Ascending aorta (tissue), 2 donors: Measurements from ENCODE around the gene SS18L1. TPM values are rescaled to one million over a fixed set of nuclear protein-coding genes. Genes with fewer than 3 reads are reported as not detected.

Experiments used
- DNase-seq, 2 donors: peaks; one replicate each; pipeline ENCODE4 v3.0.0-alpha.2; 2019; ENCODE audit warnings: low spot score in 2 of 2
- H3K27ac ChIP-seq, 2 donors: fragments of 200-600 bp; sonication (generic); one replicate each; pipeline ENCODE4 v1.5.1; 2016 to 2017; ENCODE audit warnings: mild to moderate bottlenecking in 1 of 2
- H3K27me3 ChIP-seq: fragments of 200-600 bp; sonication (generic); one replicate; pipeline ENCODE4 v1.5.1; 2017
- H3K36me3 ChIP-seq, 2 donors: fragments of 200-600 bp; sonication (generic); one replicate each; pipeline ENCODE4 v1.5.1; 2016
- H3K4me1 ChIP-seq, 2 donors: fragments of 200-600 bp; sonication (generic); one replicate each; pipeline ENCODE4 v1.5.1; 2016 to 2017; ENCODE audit warnings: mild to moderate bottlenecking in 1 of 2
- H3K4me3 ChIP-seq, 2 donors: fragments of 200-600 bp; sonication (generic); one replicate each; pipeline ENCODE4 v1.5.1; 2016 to 2017; ENCODE audit warnings: mild to moderate bottlenecking in 1 of 2
- H3K9me3 ChIP-seq, 2 donors: fragments of 200-600 bp; sonication (generic); one replicate each; pipeline ENCODE4 v1.5.1; 2016
- CTCF ChIP-seq, 3 experiments: fragments of 200-600 bp in 2 of 3; fragments of 450-650 bp in 1 of 3; sonication (generic) in 2 of 3; IDR thresholded peaks; one replicate each; pipeline ENCODE4 v1.5.1; 2016 to 2019; ENCODE audit warnings: antibody characterized with exemption in 3 of 3, mild to moderate bottlenecking in 1 of 3, moderate library complexity in 1 of 3
- intact Hi-C: fragments of 100-400 bp; cut with DNase I; formaldehyde crosslinking; loops from one replicate; pipeline ENCODE4 v1.15.1; 2023
- total RNA-seq: library from RNA; depleted of rRNA; stranded (reverse); fragments of >200 nt; gene quantifications from one replicate; pipeline ENCODE4 v1.1.0, GENCODE V29; 2016

Gene SS18L1
- total RNA-seq, 1 donor from 2014 or later: 39.8 TPM

- no peak for TF ChIP-seq CTCF (IDR thresholded peaks at IDR 0.05)
- Histone ChIP-seq H3K9me3 (no peaks in the 10 kb centered on the region), H3K27me3 (no peaks in the 10 kb centered on the region), H3K4me1 (peaks cover 3 to 19% of the 10 kb centered on the region in 2 donors), H3K27ac (peak overlapping the region; percentile 87 to 97), H3K36me3 (no peaks in the 10 kb centered on the region), H3K4me3 (peak overlapping the region; percentile 84 to 88)
- DNase-seq: no peak
- intact Hi-C loops: loop anchor here (2.0 to 10.0 kb wide), 4 partner anchors 61 to 224 kb away; partner anchors contain the start of genes CABLES2, LSM14B, RPS21 and TAF4
Measured at GRCh38 chr20:62183426-62184142, 40.0 kb downstream of the SS18L1 start.

DNA sequence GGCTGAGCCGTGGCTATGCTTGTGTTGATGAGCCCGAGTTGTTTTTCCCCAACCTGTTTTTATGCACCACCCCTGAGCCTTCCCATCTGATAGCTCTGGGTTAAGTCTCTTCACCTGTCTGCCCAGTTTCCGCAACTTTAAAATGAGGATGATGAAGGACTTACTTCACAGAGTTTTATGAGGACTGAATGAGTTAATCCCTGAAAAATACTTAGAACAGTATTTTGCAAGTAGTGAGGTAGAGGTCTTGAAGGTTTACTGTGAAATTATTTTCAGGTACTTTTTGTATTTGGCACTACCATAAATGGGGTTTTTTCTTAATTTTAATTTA lies 42.5 kb downstream of the SS18L1 start:
- H3K4me3 ChIP-seq: no peak overlapping the region
- no peak for TF ChIP-seq CTCF (IDR thresholded peaks at IDR 0.05)
- no peaks in the 10 kb centered on the region for H3K9me3 ChIP-seq
- intact Hi-C loops: loop anchor here (10.0 kb wide), 1 partner anchor 199 kb away; the partner anchor contains the start of gene RPS21
- H3K27ac ChIP-seq: no peak overlapping the region
- H3K27me3 ChIP-seq: no peaks in the 10 kb centered on the region
- no peak for DNase-seq
- peaks cover 3 to 19% of the 10 kb centered on the region in 2 donors for H3K4me1 ChIP-seq
- peaks cover 14 to 15% of the 10 kb centered on the region in 2 donors for H3K36me3 ChIP-seq

GRCh38 chr20:62186887-62187866 lies 43.6 kb downstream of the SS18L1 start:
- no peak for DNase-seq
- Histone ChIP-seq H3K4me3 (no peak overlapping the region), H3K27ac (peak overlapping the region in 1 of 2 donors; percentile 48), H3K27me3 (no peaks in the 10 kb centered on the region), H3K36me3 (peaks cover 15 to 17% of the 10 kb centered on the region in 2 donors), H3K4me1 (peaks cover 3 to 16% of the 10 kb centered on the region in 2 donors), H3K9me3 (no peaks in the 10 kb centered on the region)
- intact Hi-C loops: loop anchor here (10.0 kb wide), 1 partner anchor 198 kb away; the partner anchor contains the start of gene RPS21
- TF ChIP-seq CTCF (IDR thresholded peaks at IDR 0.05): no peak

DNA sequence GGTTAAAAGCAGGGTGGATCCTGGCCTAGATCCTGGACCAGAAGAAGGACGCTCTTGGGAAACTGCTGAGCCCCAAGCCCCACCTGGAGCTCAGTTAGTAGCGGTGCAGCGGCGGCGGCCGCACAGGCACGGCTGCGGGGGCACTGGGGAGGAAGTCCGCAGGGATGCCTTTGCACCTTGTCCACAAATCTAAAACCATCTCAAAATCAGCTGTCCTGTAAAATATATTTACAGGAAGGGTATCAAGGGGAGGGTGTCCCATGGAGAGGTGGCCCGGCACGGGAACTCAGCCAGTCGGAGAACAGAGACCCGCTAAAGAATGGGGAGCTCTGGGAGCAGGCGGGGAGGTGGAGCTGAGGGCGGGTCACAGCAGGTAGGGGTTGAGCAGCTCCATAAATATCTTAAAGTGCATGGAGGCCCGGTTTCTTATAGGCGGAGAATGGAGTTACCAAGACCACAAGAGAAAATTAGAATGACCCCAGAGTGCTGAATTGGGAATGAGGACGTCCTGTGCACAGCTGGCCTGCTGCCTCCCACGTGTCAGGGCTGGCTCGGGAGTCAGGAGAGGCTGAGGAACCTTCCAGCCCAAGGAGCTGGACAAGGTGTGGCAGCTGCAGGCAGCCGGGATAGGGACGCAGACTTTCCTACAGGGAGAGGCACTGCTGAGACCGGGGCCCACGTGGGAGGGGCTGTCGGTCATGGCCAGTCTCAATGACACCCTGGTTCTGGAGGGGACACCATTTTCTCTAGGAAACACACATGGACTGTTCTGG lies 47.3 kb downstream of the SS18L1 start:
- no peak overlapping the region for H3K27ac ChIP-seq
- no peaks in the 10 kb centered on the region for H3K27me3 ChIP-seq
- no peaks in the 10 kb centered on the region for H3K9me3 ChIP-seq
- TF ChIP-seq CTCF (IDR thresholded peaks at IDR 0.05): no peak
- peaks cover 24 to 32% of the 10 kb centered on the region in 2 donors for H3K36me3 ChIP-seq
- no peak for DNase-seq
- intact Hi-C loops: no loop called here
- peaks cover 0 to 4% of the 10 kb centered on the region in 2 donors for H3K4me1 ChIP-seq
- no peak overlapping the region for H3K4me3 ChIP-seq
